WI38 (cell line): ENCODE results near the gene CCDC38.

Experiments
- H3K4me3 ChIP-seq: 2 replicates; pipeline ENCODE4 v1.5.1; 2011; ENCODE audit warnings: low read depth, mild to moderate bottlenecking, control low read depth, low read length
- CTCF ChIP-seq: IDR thresholded peaks from 2 replicates; pipeline ENCODE4 v1.5.1; 2012; ENCODE audit warnings: low read depth, mild to moderate bottlenecking, control low read depth, low read length

The CCDC38 gene

DNA sequence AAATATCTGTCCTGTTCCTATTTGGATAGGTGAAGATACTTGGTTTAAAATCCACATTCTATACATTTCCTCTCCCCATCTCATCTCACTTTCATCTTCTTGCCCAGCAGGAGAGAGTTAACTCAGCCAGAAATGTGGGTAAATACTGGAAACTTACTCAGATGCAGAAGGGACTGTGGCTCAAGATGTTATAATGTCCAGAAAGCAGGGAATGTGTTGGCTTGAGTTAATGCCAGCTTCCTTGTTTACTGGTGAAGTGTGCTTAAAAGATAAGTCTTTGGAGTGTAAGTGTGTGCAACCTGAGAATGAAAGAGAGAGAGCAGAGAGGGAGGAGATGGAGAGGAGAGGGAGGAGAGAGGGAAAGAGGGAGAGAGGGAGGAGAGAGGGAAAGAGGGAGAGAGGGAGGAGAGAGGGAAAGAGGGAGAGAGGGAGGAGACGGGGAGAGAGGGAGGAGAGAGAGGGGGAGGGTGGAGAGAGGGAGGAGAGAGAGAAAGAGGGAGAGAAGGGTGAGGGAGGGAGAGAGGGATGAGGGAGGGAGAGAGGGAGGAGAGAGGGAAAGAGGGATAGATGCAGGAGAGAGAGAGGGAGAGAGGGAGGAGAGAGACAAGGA is 105.7 kb downstream of the CCDC38 start:
- H3K4me3 ChIP-seq = peak overlapping the region; percentile 27; the same call in 1 of the 2 replicates
- no peak for TF ChIP-seq CTCF

GRCh38 chr12:95836185-95836609 is 106.2 kb downstream of the CCDC38 start:
- no peak overlapping the region for H3K4me3 ChIP-seq
- no peak for TF ChIP-seq CTCF

- no peak overlapping the region for H3K4me3 ChIP-seq
- TF ChIP-seq CTCF = no peak
Measured at GRCh38 chr12:95834572-95834971, 107.8 kb downstream of the CCDC38 start.

- H3K4me3 ChIP-seq = no peak overlapping the region
- no peak for TF ChIP-seq CTCF
Measured at GRCh38 chr12:95830335-95831089, 111.9 kb downstream of the CCDC38 start.

- no peak for TF ChIP-seq CTCF
- H3K4me3 ChIP-seq = no peak overlapping the region
Measured at GRCh38 chr12:95829395-95829794, 113.0 kb downstream of the CCDC38 start.

DNA sequence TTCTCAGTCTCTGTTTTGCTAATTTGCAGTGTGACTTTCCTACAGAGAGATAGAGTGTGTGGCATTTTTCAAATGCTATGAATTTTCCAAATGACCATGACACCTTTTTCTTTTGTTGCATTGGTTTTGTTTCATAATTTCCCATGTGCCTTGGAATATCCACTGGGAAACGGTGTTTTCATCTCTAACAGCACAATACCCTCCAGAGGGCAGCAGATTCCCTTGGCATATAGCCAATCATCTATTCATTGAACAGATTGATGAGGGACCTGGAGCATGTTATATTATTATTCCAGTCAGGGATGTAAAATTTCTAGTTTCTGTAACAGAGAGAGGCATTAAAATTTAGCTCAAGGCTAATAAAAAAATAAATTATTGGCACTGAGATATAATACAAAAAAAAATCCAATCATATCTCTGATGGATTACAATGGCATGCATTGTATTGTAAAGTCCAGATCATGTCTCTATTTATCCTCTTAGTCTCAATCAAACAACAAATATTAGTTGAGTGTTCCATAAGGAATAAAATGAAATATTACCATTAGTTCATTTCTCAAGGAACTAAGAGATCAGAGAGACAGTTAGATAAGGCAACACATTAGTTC is 122.2 kb downstream of the CCDC38 start:
- no peak overlapping the region for H3K4me3 ChIP-seq

More for the DNA sequence above, 122.2 kb downstream of the CCDC38 start:
- TF ChIP-seq CTCF = peak; percentile 12; the same call in 1 of the 2 replicates
